A673 (cell line): Measurements from ENCODE around the gene CR2.

Experiments
- EZH2 ChIP-seq: fragments of 200-600 bp; sonication (generic); IDR thresholded peaks from 2 replicates; pipeline ENCODE4 v1.6.1; 2017; ENCODE audit warnings: borderline replicate concordance, low read depth, mild to moderate bottlenecking, mixed read lengths, antibody characterized with exemption, low read length; ENCODE audit not compliant: poor library complexity, severe bottlenecking
- TF ChIP-seq, protein P1 (sequence below): fragments of 300-800, 200-600 bp; sonication (generic); conservative IDR thresholded peaks from 2 replicates; pipeline ENCODE4 v1.5.1; 2017; ENCODE audit warnings: low read depth, mild to moderate bottlenecking, antibody characterized with exemption, low read length, moderate library complexity, mixed read lengths

DNA sequence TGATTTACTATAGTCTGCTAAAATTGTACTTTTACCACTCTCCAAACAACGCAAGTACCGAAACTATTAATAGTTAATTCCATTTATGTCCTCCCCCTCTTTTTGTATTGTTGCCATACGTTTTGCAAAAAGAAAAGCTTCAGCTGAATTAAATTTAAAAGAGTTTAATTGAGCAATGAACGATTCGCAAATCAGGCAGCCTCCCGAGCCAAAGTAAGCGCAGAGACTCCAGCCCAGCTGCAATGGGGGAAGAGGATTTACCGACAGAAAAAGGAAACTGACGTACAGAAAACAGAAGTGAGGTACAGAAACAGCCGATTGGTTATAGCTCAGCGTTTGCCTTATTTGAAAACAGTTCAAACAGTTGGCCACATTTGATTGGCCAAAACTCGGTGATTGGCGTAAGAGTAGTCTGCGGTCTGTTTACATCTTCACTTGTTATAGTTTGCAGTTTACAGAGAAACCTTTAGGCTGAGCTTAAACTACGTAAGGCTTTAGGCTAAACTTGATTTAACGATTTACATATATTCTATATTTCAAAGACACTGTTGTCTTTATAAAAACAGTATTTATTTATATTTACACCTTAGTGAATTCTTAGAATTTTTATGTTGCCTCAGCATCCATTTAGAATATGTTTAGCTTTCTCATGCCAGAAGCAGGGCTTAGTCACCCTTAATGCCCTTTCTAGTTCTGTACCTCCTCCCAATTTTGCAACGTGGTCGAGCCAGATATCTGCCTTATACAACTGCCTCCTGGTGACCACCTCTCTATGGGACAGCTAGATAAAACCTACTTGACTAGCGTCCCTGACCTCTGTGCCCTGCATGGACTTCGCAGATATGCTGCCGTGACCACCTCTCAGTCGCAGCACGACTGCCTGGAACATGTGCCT lies 65.6 kb downstream of the CR2 start:
- no peak for TF ChIP-seq EZH2
- TF ChIP-seq, protein P1, sequence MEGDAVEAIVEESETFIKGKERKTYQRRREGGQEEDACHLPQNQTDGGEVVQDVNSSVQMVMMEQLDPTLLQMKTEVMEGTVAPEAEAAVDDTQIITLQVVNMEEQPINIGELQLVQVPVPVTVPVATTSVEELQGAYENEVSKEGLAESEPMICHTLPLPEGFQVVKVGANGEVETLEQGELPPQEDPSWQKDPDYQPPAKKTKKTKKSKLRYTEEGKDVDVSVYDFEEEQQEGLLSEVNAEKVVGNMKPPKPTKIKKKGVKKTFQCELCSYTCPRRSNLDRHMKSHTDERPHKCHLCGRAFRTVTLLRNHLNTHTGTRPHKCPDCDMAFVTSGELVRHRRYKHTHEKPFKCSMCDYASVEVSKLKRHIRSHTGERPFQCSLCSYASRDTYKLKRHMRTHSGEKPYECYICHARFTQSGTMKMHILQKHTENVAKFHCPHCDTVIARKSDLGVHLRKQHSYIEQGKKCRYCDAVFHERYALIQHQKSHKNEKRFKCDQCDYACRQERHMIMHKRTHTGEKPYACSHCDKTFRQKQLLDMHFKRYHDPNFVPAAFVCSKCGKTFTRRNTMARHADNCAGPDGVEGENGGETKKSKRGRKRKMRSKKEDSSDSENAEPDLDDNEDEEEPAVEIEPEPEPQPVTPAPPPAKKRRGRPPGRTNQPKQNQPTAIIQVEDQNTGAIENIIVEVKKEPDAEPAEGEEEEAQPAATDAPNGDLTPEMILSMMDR: no peak
